Aorta (tissue), 5 donors: ENCODE data around the gene MEIOC. TPM values are rescaled to one million over a fixed set of nuclear protein-coding genes. Genes with fewer than 3 reads are reported as not detected.
A peak's percentile ranks its signal among the peaks of the same experiment; 100 is the strongest.

Source experiments
- ATAC-seq: fragments of 200-7000 bp; cut with Tn5 transposase; one replicate; pipeline ENCODE4 v1.9.1; 2022; ENCODE audit warnings: moderate library complexity; ENCODE audit not compliant: low FRiP score
- DNase-seq, 2 donors: peaks; one replicate each; pipeline ENCODE4 v3.0.0-alpha.2; 2020
- H3K27ac ChIP-seq, 2 donors: one replicate each; pipeline ENCODE4 v1.5.1; 2013; ENCODE audit warnings: low read length in 2 of 2, mild to moderate bottlenecking in 2 of 2, moderate library complexity in 2 of 2, control low read depth in 1 of 2, inconsistent platforms in 1 of 2, low read depth in 1 of 2
- H3K27me3 ChIP-seq, 2 donors: one replicate each; pipeline ENCODE4 v1.6.1; 2013; ENCODE audit warnings: control low read depth in 1 of 2, low read length in 1 of 2, mild to moderate bottlenecking in 1 of 2, moderate library complexity in 1 of 2; ENCODE audit not compliant: insufficient read depth in 2 of 2, control insufficient read depth in 1 of 2
- H3K36me3 ChIP-seq, 2 donors: one replicate each; pipeline ENCODE4 v1.6.1; 2013; ENCODE audit warnings: control low read depth in 1 of 2, low read length in 1 of 2, mild to moderate bottlenecking in 1 of 2; ENCODE audit not compliant: insufficient read depth in 2 of 2, control insufficient read depth in 1 of 2
- H3K4me1 ChIP-seq, 2 donors: one replicate each; pipeline ENCODE4 v1.6.1; 2013; ENCODE audit warnings: low read length in 2 of 2, control low read depth in 1 of 2, mild to moderate bottlenecking in 1 of 2, moderate library complexity in 1 of 2; ENCODE audit not compliant: insufficient read depth in 2 of 2, control insufficient read depth in 1 of 2
- H3K4me3 ChIP-seq, 2 donors: one replicate each; pipeline ENCODE4 v1.5.1; 2013; ENCODE audit warnings: low read length in 2 of 2, control low read depth in 1 of 2, mild to moderate bottlenecking in 1 of 2
- H3K9me3 ChIP-seq: one replicate; pipeline ENCODE4 v1.6.1; 2013; ENCODE audit warnings: mild to moderate bottlenecking, low read length; ENCODE audit not compliant: control insufficient read depth
- WGBS, 2 donors: extraction: QIAGEN DNeasy Blood & Tissue Kit; methylation state at CpG; one replicate each; pipeline ENCODE4 v1.1.7; 2013; 5-methylcytosine and 5-hydroxymethylcytosine counted together
- intact Hi-C, 2 donors: fragments of 100-400 bp; cut with DNase I; formaldehyde crosslinking; loops; one replicate each; pipeline versions ENCODE4 v1.14.2 to v1.15.0; 2022
- polyA plus RNA-seq, 2 donors: library from polyadenylated mRNA; stranded (reverse); fragments of 200-250 nt; gene quantifications; one replicate each; pipeline ENCODE4 v1.2.3, GENCODE V29; 2013
- total RNA-seq, 2 donors: library from RNA; stranded (reverse); fragmentation: NEBNext Ultra II Directional; extraction: Animal tissue kit (Norgen Biotek cat#: 25700); gene quantifications; one replicate each; pipeline ENCODE4 v1.2.1, GENCODE V29; 2021
- donor health status: healthy with polysubstance abuse.
- donor health status: Bipolar disorder and iron deficiency.
- donor health status: DM: no; HTN: no; CAD: no.
- donor health status: DM: no; HTN: no; CAD: no.
- donor health status: DM: yes; HTN: yes; CAD: no.

MEIOC gene
- total and polyA plus RNA-seq, 4 donors = not detected

DNA sequence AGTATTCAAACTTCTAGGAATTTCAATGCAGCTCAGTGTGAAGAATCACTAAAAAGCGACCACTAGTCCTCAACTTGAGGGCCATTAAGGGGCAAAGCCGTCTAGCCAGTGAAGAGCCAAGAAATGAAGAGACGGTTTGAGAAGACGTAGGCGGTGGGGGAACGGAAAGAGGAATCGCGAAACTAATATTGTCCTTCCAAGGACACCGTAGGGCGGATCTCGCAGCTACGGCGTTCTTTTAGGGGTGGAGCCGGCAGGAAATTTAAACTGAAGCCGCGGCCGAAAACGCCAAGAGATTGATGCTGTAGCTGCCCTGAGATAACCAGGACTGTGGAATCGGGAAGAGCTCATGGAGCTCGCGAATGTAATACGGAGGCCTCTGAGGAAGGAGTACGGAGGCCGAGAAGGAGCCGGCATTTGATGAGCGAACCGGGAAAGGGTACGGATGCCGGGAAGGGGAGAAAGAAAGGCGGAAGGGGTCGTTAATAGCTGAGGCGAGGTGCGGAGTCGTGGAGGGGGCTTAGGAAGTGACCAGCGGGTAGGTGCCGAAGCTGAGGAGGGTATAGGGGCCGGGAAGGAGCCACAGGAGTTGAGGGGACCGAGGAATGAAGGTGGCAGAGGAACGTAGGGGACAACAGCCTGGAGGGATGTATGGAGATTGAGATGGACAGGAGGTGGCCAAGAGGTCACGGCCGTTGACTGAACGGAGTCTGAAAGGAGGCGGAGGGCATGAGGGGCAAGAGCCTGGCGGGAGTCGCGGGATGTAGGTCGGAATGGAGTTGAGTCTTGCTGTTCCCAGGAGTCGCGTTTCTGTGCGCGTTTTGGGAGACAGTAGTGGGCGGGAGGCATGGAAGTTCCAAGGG, 52.4 kb downstream of the MEIOC start, which contains the start of gene DBF4B:
Gene DBF4B, plus strand, starts transcription at position 265 of the 863 bp plus-strand sequence. Its CDS starts 156 bp downstream, at position 421.
- peak within 1 kb of the TSS in 1 of 2 donors; percentile 39 for H3K27ac ChIP-seq
- peak; percentile 94 for ATAC-seq
- H3K4me1 ChIP-seq = no peaks in the 10 kb centered on the region
- H3K4me3 ChIP-seq = peak within 1 kb of the TSS; percentile 78 to 89
- DNase-seq = peak; percentile 84 to 86
- H3K36me3 ChIP-seq = no peaks in the 10 kb centered on the region
- intact Hi-C loops = no loop called here
- H3K27me3 ChIP-seq = no peaks in the 10 kb centered on the region
- 0 to 1% methylated on average over 52 of the region's 52 CpGs for WGBS, 2 donors
- H3K9me3 ChIP-seq = no peaks in the 10 kb centered on the region

GRCh38 chr17:44719444-44719843, 63.2 kb downstream of the MEIOC start:
- ATAC-seq (no peak), DNase-seq (no peak)
- H3K9me3 ChIP-seq = no peaks in the 10 kb centered on the region
- H3K4me1 ChIP-seq = no peaks in the 10 kb centered on the region
- intact Hi-C loops = no loop called here
- H3K4me3 ChIP-seq = no peak overlapping the region
- 98 to 100% methylated on average over 1 of the region's 1 CpG for WGBS, 2 donors
- no peak overlapping the region for H3K27ac ChIP-seq
- no peaks in the 10 kb centered on the region for H3K36me3 ChIP-seq
- H3K27me3 ChIP-seq = no peaks in the 10 kb centered on the region

DNA sequence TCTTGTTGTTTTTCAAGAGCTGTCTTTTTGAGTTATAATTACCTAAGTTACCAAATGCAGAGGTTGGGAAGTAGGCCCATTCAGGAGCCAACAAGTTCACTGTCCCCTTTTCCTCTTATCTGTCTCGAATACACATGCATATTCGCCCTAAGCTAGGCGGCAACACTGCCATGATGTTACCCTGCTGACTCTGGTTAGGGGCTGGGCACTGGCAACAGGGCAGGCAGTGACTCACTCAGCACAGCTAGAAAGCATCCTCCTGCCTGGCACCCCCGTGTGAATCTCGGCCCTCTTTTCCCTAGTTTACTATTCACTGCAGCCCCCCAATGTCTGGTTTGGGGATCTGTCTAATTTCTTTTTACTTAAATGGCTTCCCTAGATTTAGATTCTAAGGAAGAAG, 66.0 kb downstream of the MEIOC start:
- H3K4me1 ChIP-seq = no peaks in the 10 kb centered on the region
- H3K9me3 ChIP-seq = no peaks in the 10 kb centered on the region
- H3K36me3 ChIP-seq = no peaks in the 10 kb centered on the region
- no peak for ATAC-seq
- intact Hi-C loops = no loop called here
- no peak for DNase-seq
- no peak overlapping the region for H3K27ac ChIP-seq
- H3K4me3 ChIP-seq = no peak overlapping the region
- H3K27me3 ChIP-seq = no peaks in the 10 kb centered on the region
- 88 to 89% methylated on average over 5 of the region's 5 CpGs for WGBS, 2 donors

Other genes starting within 250 kb of the MEIOC start
- gene GPATCH8, start 153.1 kb upstream of the MEIOC start, total RNA-seq = 10 to 100 TPM; 42.7 to 56.5 TPM
- 10 to 100 TPM in 1 of 2 donors, 1 to 10 TPM in 1; 4.9 to 11.8 TPM for gene GPATCH8, start 153.1 kb upstream of the MEIOC start, polyA plus RNA-seq
- 10 to 100 TPM in 1 of 2 donors, 1 to 10 TPM in 1; 7.4 to 22.1 TPM for gene FZD2, start 99.0 kb upstream of the MEIOC start, total RNA-seq
- 1 to 10 TPM; 3.9 to 9.8 TPM for gene FZD2, start 99.0 kb upstream of the MEIOC start, polyA plus RNA-seq
- gene CCDC43, start 33.3 kb downstream of the MEIOC start, total RNA-seq = 10 to 100 TPM; 15.4 to 16.1 TPM
- gene CCDC43, start 33.3 kb downstream of the MEIOC start, polyA plus RNA-seq = 10 to 100 TPM in 1 of 2 donors, 1 to 10 TPM in 1; 9.6 to 12.6 TPM
- 10 to 100 TPM in 1 of 2 donors, 1 to 10 TPM in 1; 5.8 to 12.1 TPM for gene DBF4B, start 52.2 kb downstream of the MEIOC start, total RNA-seq
- 1 to 10 TPM in 1 of 2 donors, under 1 TPM in 1; 0.88 to 2.4 TPM for gene DBF4B, start 52.2 kb downstream of the MEIOC start, polyA plus RNA-seq
- 1 to 10 TPM in 1 of 2 donors, under 1 TPM in 1; 0.45 to 1.4 TPM for gene ADAM11, start 102.5 kb downstream of the MEIOC start, total RNA-seq
- gene ADAM11, start 102.5 kb downstream of the MEIOC start, polyA plus RNA-seq = 1 to 10 TPM in 1 of 2 donors, under 1 TPM in 1; 0.38 to 1.6 TPM
- 10 to 100 TPM; 23.8 to 34.3 TPM for gene GJC1, start 173.8 kb downstream of the MEIOC start, total RNA-seq
- gene GJC1, start 173.8 kb downstream of the MEIOC start, polyA plus RNA-seq = 1 to 10 TPM; 2.9 to 5.6 TPM
- gene HIGD1B, start 191.4 kb downstream of the MEIOC start, total RNA-seq = 1 to 10 TPM in 1 of 2 donors, under 1 TPM in 1; 0.58 to 1.3 TPM
- not detected for gene HIGD1B, start 191.4 kb downstream of the MEIOC start, polyA plus RNA-seq
- gene EFTUD2, start 243.0 kb downstream of the MEIOC start, total RNA-seq = 10 to 100 TPM; 64.4 to 78.6 TPM
- gene EFTUD2, start 243.0 kb downstream of the MEIOC start, polyA plus RNA-seq = 10 to 100 TPM; 17.8 to 37.7 TPM